ENCODE measurements around the gene TMEM117.

DNA sequence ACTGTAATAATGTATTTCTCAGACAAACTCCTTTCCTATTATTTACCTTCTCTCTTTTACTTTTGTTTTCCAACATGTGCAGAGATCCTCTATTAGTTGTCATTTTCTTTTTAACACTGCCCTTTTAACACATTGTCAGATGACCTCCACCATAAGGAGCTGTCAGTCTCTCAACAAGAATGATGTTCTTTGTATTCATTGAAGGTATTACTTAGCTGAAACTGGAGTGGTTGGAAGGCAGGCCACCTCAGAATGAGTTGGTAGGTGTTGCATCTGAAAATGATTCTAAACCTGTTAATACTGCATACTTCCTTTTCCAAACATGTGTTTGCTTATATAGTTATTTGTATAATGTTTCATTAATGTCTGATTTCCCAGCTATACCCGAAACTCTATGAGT lies 16.9 kb downstream of the TMEM117 start:
- TF ChIP-seq, protein P1, sequence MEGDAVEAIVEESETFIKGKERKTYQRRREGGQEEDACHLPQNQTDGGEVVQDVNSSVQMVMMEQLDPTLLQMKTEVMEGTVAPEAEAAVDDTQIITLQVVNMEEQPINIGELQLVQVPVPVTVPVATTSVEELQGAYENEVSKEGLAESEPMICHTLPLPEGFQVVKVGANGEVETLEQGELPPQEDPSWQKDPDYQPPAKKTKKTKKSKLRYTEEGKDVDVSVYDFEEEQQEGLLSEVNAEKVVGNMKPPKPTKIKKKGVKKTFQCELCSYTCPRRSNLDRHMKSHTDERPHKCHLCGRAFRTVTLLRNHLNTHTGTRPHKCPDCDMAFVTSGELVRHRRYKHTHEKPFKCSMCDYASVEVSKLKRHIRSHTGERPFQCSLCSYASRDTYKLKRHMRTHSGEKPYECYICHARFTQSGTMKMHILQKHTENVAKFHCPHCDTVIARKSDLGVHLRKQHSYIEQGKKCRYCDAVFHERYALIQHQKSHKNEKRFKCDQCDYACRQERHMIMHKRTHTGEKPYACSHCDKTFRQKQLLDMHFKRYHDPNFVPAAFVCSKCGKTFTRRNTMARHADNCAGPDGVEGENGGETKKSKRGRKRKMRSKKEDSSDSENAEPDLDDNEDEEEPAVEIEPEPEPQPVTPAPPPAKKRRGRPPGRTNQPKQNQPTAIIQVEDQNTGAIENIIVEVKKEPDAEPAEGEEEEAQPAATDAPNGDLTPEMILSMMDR (conservative IDR thresholded peaks at IDR 0.05; ENCODE audit: low read length): no peak
- TF ChIP-seq EZH2phosphoT487 (IDR thresholded peaks at IDR 0.05; ENCODE audit: borderline replicate concordance, low read depth, low read length): no peak

Data from OCI-LY7 (cell line).